HUES64 (cell line): ENCODE data around the gene TMEM269.
"Not testable (repeated sequence)": the region's sequence is repeated elsewhere in the genome, so short reads cannot be mapped to it uniquely, and the experiment has no call there.

Experiments
- H3K27ac ChIP-seq: 2 replicates; pipeline ENCODE4 v1.7.0; 2013; ENCODE audit warnings: low read depth, low read length, inconsistent platforms
- H3K27me3 ChIP-seq: 2 replicates; pipeline ENCODE4 v1.6.1; 2013; ENCODE audit warnings: mild to moderate bottlenecking, low read length; ENCODE audit not compliant: insufficient read depth
- H3K36me3 ChIP-seq: 2 replicates; pipeline ENCODE4 v1.6.1; 2013; ENCODE audit warnings: mild to moderate bottlenecking, low read length; ENCODE audit not compliant: insufficient read depth
- H3K4me1 ChIP-seq: 2 replicates; pipeline ENCODE4 v1.6.1; 2013; ENCODE audit warnings: mild to moderate bottlenecking, low read length, moderate library complexity; ENCODE audit not compliant: insufficient read depth
- H3K4me3 ChIP-seq: 2 replicates; pipeline ENCODE4 v1.5.1; 2013; ENCODE audit warnings: mild to moderate bottlenecking, low read length, moderate library complexity
- H3K9ac ChIP-seq: 2 replicates; pipeline ENCODE4 v1.6.1; 2013; ENCODE audit warnings: mild to moderate bottlenecking, low read depth, low read length
- H3K9me3 ChIP-seq: 2 replicates; pipeline ENCODE4 v1.6.1; 2013; ENCODE audit warnings: low read depth, low read length; ENCODE audit not compliant: insufficient read depth
- WGBS: fragments of 150-250, 120-280 bp; methylation state at CpG from one replicate; pipeline ENCODE4 v1.1.7; 2013; ENCODE audit warnings: missing lambda C conversion rate; 5-methylcytosine and 5-hydroxymethylcytosine counted together

TMEM269 gene

GRCh38 chr1:42748461-42749410, 36.1 kb upstream of the TMEM269 start:
- H3K36me3 ChIP-seq, result peaks cover 66% of the 10 kb centered on the region

GRCh38 chr1:42750041-42750440, 34.8 kb upstream of the TMEM269 start:
- Histone ChIP-seq H3K27me3 (no peaks in the 10 kb centered on the region), H3K4me1 (no peaks in the 10 kb centered on the region), H3K9me3 (peaks cover 4% of the 10 kb centered on the region; the same call in 1 of the 2 replicates), H3K27ac (no peak overlapping the region), H3K4me3 (no peak overlapping the region), H3K36me3 (peaks cover 79% of the 10 kb centered on the region), H3K9ac (no peak overlapping the region)
- 97% methylated on average over 12 of the region's 12 CpGs for WGBS

More at GRCh38 chr1:42748461-42749410, 36.1 kb upstream of the TMEM269 start:
- peaks cover 4% of the 10 kb centered on the region; the same call in 1 of the 2 replicates for H3K9me3 ChIP-seq
- H3K4me1 ChIP-seq, result no peaks in the 10 kb centered on the region
- H3K27ac ChIP-seq, result no peak overlapping the region
- H3K9ac ChIP-seq, result no peak overlapping the region
- 93% methylated on average over 14 of the region's 14 CpGs for WGBS
- no peak overlapping the region for H3K4me3 ChIP-seq
- no peaks in the 10 kb centered on the region for H3K27me3 ChIP-seq

DNA sequence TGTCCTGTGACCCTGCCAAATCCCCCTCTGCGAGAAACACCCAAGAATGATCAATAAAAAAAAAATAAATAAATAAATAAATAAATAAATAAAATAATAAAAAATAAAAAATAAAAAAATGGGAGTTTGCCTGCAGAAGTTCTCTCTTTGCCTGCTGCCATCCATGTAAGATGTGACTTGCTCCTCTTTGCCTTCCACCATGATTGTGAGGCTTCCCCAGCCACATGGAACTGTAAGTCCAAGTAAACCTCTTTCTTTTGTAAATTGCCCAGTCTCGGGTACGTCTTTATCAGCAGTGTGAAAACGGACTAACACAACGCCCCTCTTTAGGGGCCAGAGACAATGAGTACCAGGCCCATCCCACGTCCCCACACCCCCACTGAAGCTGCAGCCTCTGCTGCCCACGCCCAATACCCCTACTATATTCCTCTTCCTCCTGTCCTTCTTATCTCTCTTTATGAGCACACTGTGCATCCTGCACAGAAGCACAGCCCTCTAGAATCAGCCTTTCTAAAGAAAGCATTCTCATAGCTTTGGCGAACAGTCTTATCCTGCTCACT, 33.2 kb upstream of the TMEM269 start:
- H3K4me3 ChIP-seq, H3K4me1 ChIP-seq, H3K9me3 ChIP-seq, H3K27ac ChIP-seq, H3K9ac ChIP-seq, H3K27me3 ChIP-seq: not testable (repeated sequence)
- 93% methylated on average over 7 of the region's 8 CpGs for WGBS
- H3K36me3 ChIP-seq, result peaks cover 84% of the 10 kb centered on the region

- no peaks in the 10 kb centered on the region for H3K27me3 ChIP-seq
- 93% methylated on average over 6 of the region's 6 CpGs for WGBS
- peaks cover 85% of the 10 kb centered on the region for H3K36me3 ChIP-seq
- no peaks in the 10 kb centered on the region for H3K4me1 ChIP-seq
- H3K27ac ChIP-seq, result no peak overlapping the region
- H3K9ac ChIP-seq, result no peak overlapping the region
- no peak overlapping the region for H3K4me3 ChIP-seq
- peaks cover 4% of the 10 kb centered on the region; the same call in 1 of the 2 replicates for H3K9me3 ChIP-seq
Measured at GRCh38 chr1:42752284-42752683, 32.5 kb upstream of the TMEM269 start.

DNA sequence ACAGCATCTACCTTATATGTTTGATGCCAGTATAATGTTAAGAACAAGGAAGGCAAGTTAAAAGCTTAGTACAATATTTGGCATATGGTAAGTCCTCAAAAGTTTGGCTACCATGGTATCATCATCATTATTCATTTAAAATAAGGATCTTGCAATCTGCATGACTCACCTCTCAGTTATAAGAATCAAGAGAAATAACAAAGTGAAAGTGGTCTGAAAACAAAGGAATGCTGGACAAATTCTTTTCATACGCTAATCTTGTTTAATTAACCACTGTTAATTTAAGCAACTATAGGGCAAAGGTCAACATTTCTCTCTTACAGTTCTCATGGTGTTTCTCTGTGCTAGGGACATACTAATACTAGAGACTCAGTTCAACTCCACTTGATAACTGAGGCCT, 31.7 kb upstream of the TMEM269 start:
- H3K36me3 ChIP-seq, result peaks cover 86% of the 10 kb centered on the region
- 81% methylated on average over 1 of the region's 1 CpG for WGBS
- H3K27ac ChIP-seq, result no peak overlapping the region
- H3K9ac ChIP-seq, result no peak overlapping the region
- peaks cover 4% of the 10 kb centered on the region; the same call in 1 of the 2 replicates for H3K9me3 ChIP-seq
- no peak overlapping the region for H3K4me3 ChIP-seq
- H3K27me3 ChIP-seq, result no peaks in the 10 kb centered on the region
- no peaks in the 10 kb centered on the region for H3K4me1 ChIP-seq

DNA sequence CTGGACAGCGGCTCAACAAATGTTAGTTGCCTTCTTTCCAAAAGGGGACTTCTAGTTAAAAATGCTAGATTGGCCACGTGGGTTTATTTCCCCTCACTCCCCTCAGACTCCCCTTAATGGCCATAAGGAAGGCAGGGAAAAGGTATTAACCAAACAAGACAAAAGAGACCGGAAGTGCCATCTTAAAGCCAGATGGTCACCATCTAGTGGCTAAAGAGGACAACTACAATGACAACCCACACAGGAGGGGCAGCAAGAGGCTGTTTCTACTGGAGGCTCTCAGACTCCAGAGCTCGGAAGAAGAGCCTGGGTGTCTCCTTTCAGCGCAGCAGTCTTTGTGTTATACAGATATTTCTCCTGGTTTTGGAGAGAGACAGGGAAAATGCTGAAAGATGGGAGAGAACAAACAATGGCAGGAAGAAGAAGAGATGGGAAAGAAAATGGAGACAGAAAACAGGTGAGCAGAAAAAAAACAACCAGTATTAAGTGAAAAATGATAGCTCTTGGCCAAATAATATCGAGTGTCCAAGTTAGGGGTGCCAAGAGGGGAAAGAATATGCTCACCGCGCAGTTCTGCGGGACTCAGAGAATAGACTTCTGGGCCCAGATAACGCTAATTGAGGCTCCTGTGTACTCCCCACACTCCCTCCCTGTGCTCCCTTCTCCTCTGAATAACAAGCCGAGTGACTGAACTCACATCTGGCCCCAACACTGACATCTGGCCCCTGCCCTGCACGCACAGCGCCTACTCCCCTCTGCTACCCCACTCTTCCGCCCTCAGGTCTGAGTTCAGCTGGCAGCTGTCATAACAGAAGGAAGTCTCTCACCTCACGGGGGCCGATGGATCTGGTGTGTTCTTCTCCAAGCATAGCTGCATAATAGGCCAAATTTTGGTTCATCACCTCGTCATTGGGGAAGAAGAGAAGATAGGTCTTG, 27.6 kb upstream of the TMEM269 start:
- no peaks in the 10 kb centered on the region for H3K4me1 ChIP-seq
- no peaks in the 10 kb centered on the region for H3K27me3 ChIP-seq
- peaks cover 84% of the 10 kb centered on the region for H3K36me3 ChIP-seq
- H3K9ac ChIP-seq, result no peak overlapping the region
- 91% methylated on average over 16 of the region's 17 CpGs for WGBS
- H3K9me3 ChIP-seq, result no peaks in the 10 kb centered on the region
- H3K4me3 ChIP-seq, result no peak overlapping the region
- no peak overlapping the region for H3K27ac ChIP-seq

DNA sequence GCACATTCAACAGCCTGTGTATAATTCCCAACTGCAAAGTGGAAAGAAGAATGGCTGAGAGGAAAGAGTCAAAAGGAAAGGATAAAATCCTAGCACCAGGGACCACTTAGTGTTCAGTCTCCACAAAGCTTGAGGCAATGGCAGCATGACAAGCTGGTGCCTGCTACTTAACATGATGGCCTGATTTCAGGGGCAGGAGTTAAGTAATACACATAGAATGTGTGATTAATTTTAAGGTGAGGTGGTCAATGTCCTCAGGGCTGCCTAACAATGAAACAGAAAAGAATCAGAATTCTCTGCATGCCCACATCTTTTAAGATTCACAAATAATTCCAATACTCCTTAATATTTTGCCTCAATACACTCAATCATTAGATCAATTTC, 26.9 kb upstream of the TMEM269 start:
- Histone ChIP-seq H3K36me3 (peaks cover 82% of the 10 kb centered on the region), H3K27me3 (no peaks in the 10 kb centered on the region), H3K27ac (no peak overlapping the region)

GRCh38 chr1:42758641-42759040, 26.1 kb upstream of the TMEM269 start:
- Histone ChIP-seq H3K4me1 (no peaks in the 10 kb centered on the region), H3K27ac (no peak overlapping the region), H3K4me3 (no peak overlapping the region), H3K9ac (no peak overlapping the region), H3K9me3 (no peaks in the 10 kb centered on the region), H3K27me3 (no peaks in the 10 kb centered on the region), H3K36me3 (peaks cover 74% of the 10 kb centered on the region)
- WGBS, result 92% methylated on average over 3 of the region's 3 CpGs

More for the DNA sequence above, 26.9 kb upstream of the TMEM269 start:
- Histone ChIP-seq H3K9me3 (no peaks in the 10 kb centered on the region), H3K9ac (no peak overlapping the region), H3K4me3 (no peak overlapping the region), H3K4me1 (no peaks in the 10 kb centered on the region)

DNA sequence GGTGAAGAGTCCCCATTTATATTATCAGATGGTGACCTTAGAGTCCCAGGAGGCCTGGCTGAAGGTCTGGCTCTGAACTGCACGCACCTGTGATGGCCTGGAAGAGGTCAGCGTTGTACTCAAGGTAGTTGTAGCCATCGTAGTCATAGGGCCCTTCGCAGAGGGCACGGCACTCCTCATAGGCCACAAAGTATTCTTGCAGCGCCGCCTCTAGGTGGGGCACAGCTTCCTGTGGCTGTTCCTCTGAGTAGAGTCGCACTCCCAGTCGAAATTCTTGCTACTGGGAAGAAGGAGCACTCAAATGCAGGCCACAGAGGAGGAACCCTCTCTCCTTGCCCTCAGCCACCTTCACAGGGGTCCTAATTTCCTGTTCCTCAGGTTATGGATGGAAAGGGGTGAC, 25.7 kb upstream of the TMEM269 start:
- Histone ChIP-seq H3K4me3 (no peak overlapping the region), H3K36me3 (peaks cover 70% of the 10 kb centered on the region)

DNA sequence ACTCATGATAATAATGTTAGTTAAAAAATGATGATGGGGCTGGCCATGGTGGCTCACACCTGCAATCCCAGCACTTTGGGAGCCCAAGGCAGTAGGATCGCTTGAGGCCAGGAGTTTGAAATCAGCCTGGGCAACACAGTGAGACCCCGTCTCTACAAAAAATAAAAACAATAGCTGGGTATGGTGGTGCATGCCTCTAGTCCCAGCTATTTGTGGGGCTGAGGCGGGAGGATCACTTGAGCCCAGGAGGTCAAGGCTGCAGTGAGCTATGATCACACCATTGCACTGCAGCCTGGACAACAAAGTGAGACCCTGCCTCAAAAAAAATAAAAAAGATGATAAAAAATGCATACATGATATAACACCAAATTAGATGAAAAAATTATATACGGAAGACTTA, 23.2 kb upstream of the TMEM269 start:
- H3K36me3 ChIP-seq, result peaks cover 45% of the 10 kb centered on the region
- H3K9me3 ChIP-seq, result no peaks in the 10 kb centered on the region
- H3K4me1 ChIP-seq, result peaks cover 11% of the 10 kb centered on the region
- H3K4me3 ChIP-seq, result no peak overlapping the region
- H3K27ac ChIP-seq, result no peak overlapping the region
- WGBS, result 93% methylated on average over 3 of the region's 4 CpGs
- no peak overlapping the region for H3K9ac ChIP-seq
- no peaks in the 10 kb centered on the region for H3K27me3 ChIP-seq

More for the DNA sequence above, 25.7 kb upstream of the TMEM269 start:
- Histone ChIP-seq H3K27ac (no peak overlapping the region), H3K27me3 (no peaks in the 10 kb centered on the region), H3K9me3 (no peaks in the 10 kb centered on the region), H3K9ac (no peak overlapping the region), H3K4me1 (no peaks in the 10 kb centered on the region)
- WGBS, result 85% methylated on average over 9 of the region's 9 CpGs

- WGBS, result 95% methylated on average over 5 of the region's 5 CpGs
- no peaks in the 10 kb centered on the region for H3K9me3 ChIP-seq
- H3K4me3 ChIP-seq, result no peak overlapping the region
- peaks cover 40% of the 10 kb centered on the region for H3K36me3 ChIP-seq
- H3K4me1 ChIP-seq, result peaks cover 11% of the 10 kb centered on the region
- no peaks in the 10 kb centered on the region for H3K27me3 ChIP-seq
- H3K9ac ChIP-seq, result no peak overlapping the region
- H3K27ac ChIP-seq, result no peak overlapping the region
Measured at GRCh38 chr1:42762269-42762668, 22.5 kb upstream of the TMEM269 start.
